ENCODE data around the gene ATXN7L3.

GRCh38 chr17:44207743-44208142 is 8.1 kb upstream of the ATXN7L3 start:
- no peak for TF ChIP-seq CTCF (IDR thresholded peaks at IDR 0.05)
- TF ChIP-seq EZH2 (IDR thresholded peaks at IDR 0.05): no peak
- no peak for TF ChIP-seq EZH2phosphoT487 (IDR thresholded peaks at IDR 0.05)

Measured in neural progenitor cell (in vitro differentiated cells).